Bone marrow (tissue), 2 donors: ENCODE data around the gene TUBGCP2.
"Not testable (repeated sequence)": the region's sequence is repeated elsewhere in the genome, so short reads cannot be mapped to it uniquely, and the experiment has no call there.

Source experiments
- DNase-seq, 2 donors: peaks; one replicate each; lab custom pipeline; 2025; lab: John Stamatoyannopoulos, UW

TUBGCP2 gene

GRCh38 chr10:133245439-133246235, 63.0 kb downstream of the TUBGCP2 start:
- no peak for DNase-seq

GRCh38 chr10:133243593-133243992, 65.1 kb downstream of the TUBGCP2 start:
- DNase-seq: no peak

- DNase-seq: no peak
Observed at GRCh38 chr10:133242611-133243356, 65.9 kb downstream of the TUBGCP2 start.

GRCh38 chr10:133241501-133242205, 67.0 kb downstream of the TUBGCP2 start:
- DNase-seq: peak; percentile 15 to 26

GRCh38 chr10:133239990-133240389, 68.7 kb downstream of the TUBGCP2 start:
- DNase-seq: no peak

GRCh38 chr10:133238466-133238804, 70.2 kb downstream of the TUBGCP2 start:
- DNase-seq: no peak

- DNase-seq: no peak
Observed at GRCh38 chr10:133237588-133238465, 70.8 kb downstream of the TUBGCP2 start, which contains the start of gene VENTX. Gene VENTX, plus strand, starts transcription at chr10:133237855. Its CDS starts 60 bp downstream, at chr10:133237915.

- DNase-seq: no peak
Observed at GRCh38 chr10:133237241-133237587, 71.5 kb downstream of the TUBGCP2 start.

GRCh38 chr10:133236401-133237240, 72.1 kb downstream of the TUBGCP2 start:
- no peak for DNase-seq

- no peak for DNase-seq
Observed at GRCh38 chr10:133235932-133236331, 72.7 kb downstream of the TUBGCP2 start.

GRCh38 chr10:133235265-133235855, 73.3 kb downstream of the TUBGCP2 start:
- no peak for DNase-seq

- not testable (repeated sequence) for DNase-seq
Observed at GRCh38 chr10:133234796-133235195, 73.9 kb downstream of the TUBGCP2 start.

- no peak for DNase-seq
Observed at GRCh38 chr10:133231946-133232574, 76.6 kb downstream of the TUBGCP2 start.

GRCh38 chr10:133231244-133231945, 77.3 kb downstream of the TUBGCP2 start:
- DNase-seq: no peak

GRCh38 chr10:133230387-133231195, 78.1 kb downstream of the TUBGCP2 start:
- no peak for DNase-seq

- no peak for DNase-seq
Observed at GRCh38 chr10:133230044-133230361, 78.7 kb downstream of the TUBGCP2 start, which contains the start of gene UTF1. Gene UTF1, plus strand, starts transcription at chr10:133230217. Its CDS starts 72 bp downstream, at chr10:133230289.

GRCh38 chr10:133229265-133230043, 79.2 kb downstream of the TUBGCP2 start:
- no peak for DNase-seq
